DND-41 (cell line): Measurements from ENCODE around the gene UBE3A.

Experiments
- CTCF ChIP-seq: IDR thresholded peaks from 2 replicates; pipeline ENCODE4 v1.5.1; 2012; ENCODE audit warnings: borderline replicate concordance, low read length, moderate library complexity, mild to moderate bottlenecking; ENCODE audit not compliant: poor library complexity, severe bottlenecking; ENCODE audit errors: extremely low read depth
- EZH2 ChIP-seq: IDR thresholded peaks from 3 replicates; pipeline ENCODE4 v1.6.1; 2012; ENCODE audit warnings: borderline replicate concordance, low read depth, mild to moderate bottlenecking, moderate library complexity, low read length, inconsistent platforms; ENCODE audit not compliant: severe bottlenecking

- TF ChIP-seq CTCF (no peak), EZH2 (no peak)
These were observed 107.0 kb downstream of the UBE3A start for GRCh38 chr15:25331860-25332259.
